Measurements from ENCODE around the gene TMCO4. TPM values are rescaled to one million over a fixed set of nuclear protein-coding genes. Genes with fewer than 3 reads are reported as not detected.

TMCO4 gene
- total RNA-seq, 1 donor: 27.5 TPM

DNA sequence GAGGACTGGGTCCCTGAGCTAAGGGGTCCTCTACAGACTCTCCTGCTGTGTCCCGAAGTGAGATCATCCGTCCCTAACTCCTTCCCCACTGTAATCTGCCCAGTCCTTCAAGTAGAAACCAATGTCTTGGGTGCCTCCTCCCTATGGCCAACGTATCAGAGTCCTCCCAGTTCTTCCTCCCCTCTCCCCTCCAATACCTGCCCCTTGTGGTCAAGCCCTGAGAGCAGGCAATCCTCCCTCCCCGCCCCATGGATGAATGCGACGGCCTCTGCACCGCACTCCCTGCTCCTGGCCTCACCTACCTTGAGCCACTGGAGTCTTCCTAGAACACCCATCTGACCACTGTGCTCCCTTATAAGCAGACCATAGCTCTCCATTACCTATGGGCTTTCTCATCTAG, 103.9 kb downstream of the TMCO4 start:
- no peak for TF ChIP-seq CTCF (IDR thresholded peaks at IDR 0.05; ENCODE audit: extremely low read depth, low read depth, low read length)
- no peaks in the 10 kb centered on the region for H3K79me2 ChIP-seq (ENCODE audit: insufficient read depth, low read length)
- H2AFZ ChIP-seq (ENCODE audit: low read length): no peak overlapping the region
- no peak overlapping the region for H3K27ac ChIP-seq (ENCODE audit: low read depth, low read length)
- H4K20me1 ChIP-seq (ENCODE audit: insufficient read depth, low read length): no peaks in the 10 kb centered on the region
- H3K27me3 ChIP-seq (ENCODE audit: insufficient read depth, low read length): no peaks in the 10 kb centered on the region
- H3K4me1 ChIP-seq (ENCODE audit: insufficient read depth, low read length): no peaks in the 10 kb centered on the region
- H3K36me3 ChIP-seq (ENCODE audit: insufficient read depth, low read length): peaks cover 2% of the 10 kb centered on the region
- peak; percentile 21 for DNase-seq (ENCODE audit: insufficient read length, low spot score, missing footprints)
- no peak overlapping the region for H3K4me2 ChIP-seq (ENCODE audit: insufficient read depth, low read length)
- no peak overlapping the region for H3K4me3 ChIP-seq (ENCODE audit: insufficient read depth, low read length)
- H3K9me3 ChIP-seq (ENCODE audit: low read depth, low read length): no peaks in the 10 kb centered on the region

- H3K4me2 ChIP-seq (ENCODE audit: insufficient read depth, low read length): no peak overlapping the region
- H2AFZ ChIP-seq (ENCODE audit: low read length): no peak overlapping the region
- H3K9me3 ChIP-seq (ENCODE audit: low read depth, low read length): no peaks in the 10 kb centered on the region
- no peaks in the 10 kb centered on the region for H4K20me1 ChIP-seq (ENCODE audit: insufficient read depth, low read length)
- H3K4me1 ChIP-seq (ENCODE audit: insufficient read depth, low read length): no peaks in the 10 kb centered on the region
- peaks cover 2% of the 10 kb centered on the region for H3K36me3 ChIP-seq (ENCODE audit: insufficient read depth, low read length)
- DNase-seq (ENCODE audit: insufficient read length, low spot score, missing footprints): peak; percentile 44
- no peaks in the 10 kb centered on the region for H3K79me2 ChIP-seq (ENCODE audit: insufficient read depth, low read length)
- no peak overlapping the region for H3K27ac ChIP-seq (ENCODE audit: low read depth, low read length)
- H3K27me3 ChIP-seq (ENCODE audit: insufficient read depth, low read length): no peaks in the 10 kb centered on the region
- H3K4me3 ChIP-seq (ENCODE audit: insufficient read depth, low read length): no peak overlapping the region
- no peak for TF ChIP-seq CTCF (IDR thresholded peaks at IDR 0.05; ENCODE audit: extremely low read depth, low read depth, low read length)
These were observed 105.4 kb downstream of the TMCO4 start for GRCh38 chr1:19694298-19694697.

DNA sequence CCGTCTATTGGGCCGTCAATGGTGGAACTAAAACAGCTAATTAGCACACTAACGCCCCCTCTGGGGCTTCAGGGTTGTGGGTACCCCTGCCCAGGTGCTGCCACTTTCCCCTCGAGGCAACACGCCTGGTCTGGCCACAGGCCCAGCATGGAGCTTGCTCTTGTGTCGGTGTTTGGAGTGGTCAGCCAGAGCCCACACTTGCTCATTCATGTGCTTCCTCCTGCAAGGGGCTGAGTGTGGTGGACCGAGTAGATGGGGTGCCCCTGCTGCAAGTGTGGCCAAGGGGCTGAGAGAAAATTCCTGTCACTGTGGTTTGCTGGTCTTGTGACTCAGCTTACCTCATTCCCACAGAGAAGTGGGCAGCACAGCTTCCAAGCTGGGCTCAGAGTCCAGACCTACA, 109.4 kb downstream of the TMCO4 start:
- no peak for TF ChIP-seq CTCF (IDR thresholded peaks at IDR 0.05; ENCODE audit: extremely low read depth, low read depth, low read length)
- no peaks in the 10 kb centered on the region for H3K27me3 ChIP-seq (ENCODE audit: insufficient read depth, low read length)
- no peaks in the 10 kb centered on the region for H4K20me1 ChIP-seq (ENCODE audit: insufficient read depth, low read length)
- H3K4me2 ChIP-seq (ENCODE audit: insufficient read depth, low read length): no peak overlapping the region
- H3K4me1 ChIP-seq (ENCODE audit: insufficient read depth, low read length): no peaks in the 10 kb centered on the region
- H3K36me3 ChIP-seq (ENCODE audit: insufficient read depth, low read length): no peaks in the 10 kb centered on the region
- no peak overlapping the region for H2AFZ ChIP-seq (ENCODE audit: low read length)
- no peak overlapping the region for H3K4me3 ChIP-seq (ENCODE audit: insufficient read depth, low read length)
- no peaks in the 10 kb centered on the region for H3K9me3 ChIP-seq (ENCODE audit: low read depth, low read length)
- H3K79me2 ChIP-seq (ENCODE audit: insufficient read depth, low read length): no peaks in the 10 kb centered on the region
- H3K27ac ChIP-seq (ENCODE audit: low read depth, low read length): no peak overlapping the region
- no peak for DNase-seq (ENCODE audit: insufficient read length, low spot score, missing footprints)

- H3K79me2 ChIP-seq (ENCODE audit: insufficient read depth, low read length): no peaks in the 10 kb centered on the region
- H3K9me3 ChIP-seq (ENCODE audit: low read depth, low read length): no peaks in the 10 kb centered on the region
- no peak overlapping the region for H2AFZ ChIP-seq (ENCODE audit: low read length)
- no peaks in the 10 kb centered on the region for H4K20me1 ChIP-seq (ENCODE audit: insufficient read depth, low read length)
- H3K4me1 ChIP-seq (ENCODE audit: insufficient read depth, low read length): no peaks in the 10 kb centered on the region
- H3K36me3 ChIP-seq (ENCODE audit: insufficient read depth, low read length): no peaks in the 10 kb centered on the region
- DNase-seq (ENCODE audit: insufficient read length, low spot score, missing footprints): no peak
- no peak overlapping the region for H3K4me3 ChIP-seq (ENCODE audit: insufficient read depth, low read length)
- no peak for TF ChIP-seq CTCF (IDR thresholded peaks at IDR 0.05; ENCODE audit: extremely low read depth, low read depth, low read length)
- no peak overlapping the region for H3K27ac ChIP-seq (ENCODE audit: low read depth, low read length)
- H3K4me2 ChIP-seq (ENCODE audit: insufficient read depth, low read length): no peak overlapping the region
- H3K27me3 ChIP-seq (ENCODE audit: insufficient read depth, low read length): no peaks in the 10 kb centered on the region
These were observed 109.9 kb downstream of the TMCO4 start for GRCh38 chr1:19689856-19690255.

Measured in osteoblast (primary cell).